ENCODE data around the gene CDRT15.

DNA sequence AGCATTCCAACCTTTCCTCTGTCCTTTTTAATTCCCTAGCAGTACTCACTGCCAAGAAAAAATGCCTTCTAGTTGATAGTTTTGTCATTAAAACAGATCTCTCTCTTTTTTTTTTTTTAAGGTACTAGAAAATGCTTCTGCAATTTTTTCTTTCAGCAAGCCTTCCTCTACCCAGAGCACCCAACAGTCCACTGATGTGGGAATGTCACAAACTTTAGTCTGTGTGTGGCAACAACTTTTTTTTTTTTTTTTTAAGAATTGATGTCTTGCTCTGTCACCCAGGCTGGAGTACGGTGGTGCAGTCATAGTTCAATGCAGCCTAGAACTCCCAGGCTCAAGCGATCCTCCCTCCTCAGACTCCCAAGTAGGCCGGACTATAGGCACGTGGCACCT, 34.7 kb downstream of the CDRT15 start:
- TF ChIP-seq, protein P1, sequence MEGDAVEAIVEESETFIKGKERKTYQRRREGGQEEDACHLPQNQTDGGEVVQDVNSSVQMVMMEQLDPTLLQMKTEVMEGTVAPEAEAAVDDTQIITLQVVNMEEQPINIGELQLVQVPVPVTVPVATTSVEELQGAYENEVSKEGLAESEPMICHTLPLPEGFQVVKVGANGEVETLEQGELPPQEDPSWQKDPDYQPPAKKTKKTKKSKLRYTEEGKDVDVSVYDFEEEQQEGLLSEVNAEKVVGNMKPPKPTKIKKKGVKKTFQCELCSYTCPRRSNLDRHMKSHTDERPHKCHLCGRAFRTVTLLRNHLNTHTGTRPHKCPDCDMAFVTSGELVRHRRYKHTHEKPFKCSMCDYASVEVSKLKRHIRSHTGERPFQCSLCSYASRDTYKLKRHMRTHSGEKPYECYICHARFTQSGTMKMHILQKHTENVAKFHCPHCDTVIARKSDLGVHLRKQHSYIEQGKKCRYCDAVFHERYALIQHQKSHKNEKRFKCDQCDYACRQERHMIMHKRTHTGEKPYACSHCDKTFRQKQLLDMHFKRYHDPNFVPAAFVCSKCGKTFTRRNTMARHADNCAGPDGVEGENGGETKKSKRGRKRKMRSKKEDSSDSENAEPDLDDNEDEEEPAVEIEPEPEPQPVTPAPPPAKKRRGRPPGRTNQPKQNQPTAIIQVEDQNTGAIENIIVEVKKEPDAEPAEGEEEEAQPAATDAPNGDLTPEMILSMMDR (IDR thresholded peaks at IDR 0.05): no peak
- no peak for TF ChIP-seq EP300 (IDR thresholded peaks at IDR 0.05)

Measured in ovary (tissue), 3 donors.